CD4-positive, alpha-beta T cell treated with Interferon gamma for 1 hour (primary cell): ENCODE data around the gene PDPN.
"Not testable (repeated sequence)": the region's sequence is repeated elsewhere in the genome, so short reads cannot be mapped to it uniquely, and the experiment has no call there.

Source experiments
- DNase-seq: peaks from one replicate; pipeline ENCODE4 v3.0.0-alpha.2; 2020

Gene PDPN

GRCh38 chr1:13583595-13583965 lies at the start of gene PDPN:
Gene PDPN (plus strand): TSS chr1:13583832. CDS start chr1:13584034, 202 bp downstream.
- no peak for DNase-seq

- no peak for DNase-seq
Observed at GRCh38 chr1:13535227-13535626, 48.4 kb upstream of the PDPN start.

- no peak for DNase-seq
Observed at GRCh38 chr1:13536571-13536970, 47.1 kb upstream of the PDPN start.

GRCh38 chr1:13538832-13539231 lies 44.8 kb upstream of the PDPN start:
- no peak for DNase-seq

- DNase-seq: no peak
Observed at GRCh38 chr1:13539683-13540082, 43.9 kb upstream of the PDPN start.

GRCh38 chr1:13540866-13541265 lies 42.8 kb upstream of the PDPN start:
- DNase-seq: no peak

GRCh38 chr1:13541435-13542215 lies 42.0 kb upstream of the PDPN start:
- no peak for DNase-seq

- no peak for DNase-seq
Observed at GRCh38 chr1:13543451-13544220, 40.0 kb upstream of the PDPN start.

- DNase-seq: no peak
Observed at GRCh38 chr1:13544221-13544556, 39.4 kb upstream of the PDPN start.

GRCh38 chr1:13546791-13547190 lies 36.8 kb upstream of the PDPN start:
- no peak for DNase-seq

- no peak for DNase-seq
Observed at GRCh38 chr1:13548281-13548680, 35.4 kb upstream of the PDPN start.

- DNase-seq: no peak
Observed at GRCh38 chr1:13549021-13549420, 34.6 kb upstream of the PDPN start.

GRCh38 chr1:13549521-13549920 lies 34.1 kb upstream of the PDPN start:
- DNase-seq: no peak

- no peak for DNase-seq
Observed at GRCh38 chr1:13550663-13551062, 33.0 kb upstream of the PDPN start.

- DNase-seq: no peak
Observed at GRCh38 chr1:13554798-13555197, 28.8 kb upstream of the PDPN start.

- no peak for DNase-seq
Observed at GRCh38 chr1:13556224-13556764, 27.3 kb upstream of the PDPN start.

- no peak for DNase-seq
Observed at GRCh38 chr1:13560541-13560940, 23.1 kb upstream of the PDPN start.

- DNase-seq: not testable (repeated sequence)
Observed at GRCh38 chr1:13562981-13563380, 20.7 kb upstream of the PDPN start.

- DNase-seq: no peak
Observed at GRCh38 chr1:13564073-13564472, 19.6 kb upstream of the PDPN start.

GRCh38 chr1:13570435-13570834 lies 13.2 kb upstream of the PDPN start:
- DNase-seq: not testable (repeated sequence)

- DNase-seq: no peak
Observed at GRCh38 chr1:13570924-13571323, 12.7 kb upstream of the PDPN start.

GRCh38 chr1:13573586-13573985 lies 10.0 kb upstream of the PDPN start:
- no peak for DNase-seq

- DNase-seq: no peak
Observed at GRCh38 chr1:13576926-13577325, 6.7 kb upstream of the PDPN start.

- no peak for DNase-seq
Observed at GRCh38 chr1:13577846-13578245, 5.8 kb upstream of the PDPN start.
